Stimulated activated naive CD8-positive, alpha-beta T cell treated with anti-CD3 and anti-CD28 coated beads, Interleukin-15, Interleukin-2, amounts not matched to agents 100 ng/mL and 50 ng/mL, for 24 hours (primary cell): Measurements from ENCODE around the gene SYNJ2.

Experiments
- H3K27ac Mint-ChIP-seq: one replicate; pipeline ENCODE4 v1.8.0; 2021; ENCODE audit warnings: mild to moderate bottlenecking, mixed read lengths
- H3K27me3 Mint-ChIP-seq: one replicate; pipeline ENCODE4 v1.8.0; 2021; ENCODE audit warnings: mixed read lengths
- H3K36me3 Mint-ChIP-seq: one replicate; pipeline ENCODE4 v1.8.0; 2021; ENCODE audit warnings: low read depth, mixed read lengths
- H3K4me1 Mint-ChIP-seq: one replicate; pipeline ENCODE4 v1.8.0; 2021; ENCODE audit warnings: low read depth, mixed read lengths
- H3K4me3 Mint-ChIP-seq: one replicate; pipeline ENCODE4 v1.8.0; 2021; ENCODE audit warnings: mild to moderate bottlenecking, mixed read lengths
- H3K9me3 Mint-ChIP-seq: one replicate; pipeline ENCODE4 v1.8.0; 2021; ENCODE audit warnings: mixed read lengths

SYNJ2 gene

DNA sequence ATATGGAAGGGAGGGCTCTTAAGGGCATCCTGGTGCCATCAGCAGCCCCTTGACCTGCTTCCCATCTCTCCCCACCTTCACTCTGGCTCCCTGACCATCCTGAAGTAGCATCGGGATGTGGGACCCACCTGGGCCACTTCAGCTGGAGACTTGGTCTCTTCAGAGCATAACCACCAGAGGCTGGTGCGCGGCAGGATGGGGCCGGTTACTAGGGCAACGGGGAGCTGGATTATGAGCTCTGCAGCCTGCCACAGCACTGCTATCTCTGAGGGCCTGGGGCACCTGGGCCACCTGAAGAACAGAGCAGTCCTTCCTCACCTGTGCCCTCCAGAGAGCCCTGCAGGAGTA, 79.7 kb downstream of the SYNJ2 start:
- H3K4me3 Mint-ChIP-seq, result no peak overlapping the region
- no peaks in the 10 kb centered on the region for H3K27me3 Mint-ChIP-seq
- H3K27ac Mint-ChIP-seq, result no peak overlapping the region
- no peaks in the 10 kb centered on the region for H3K9me3 Mint-ChIP-seq
- peaks cover 30% of the 10 kb centered on the region for H3K36me3 Mint-ChIP-seq
- peaks cover 28% of the 10 kb centered on the region for H3K4me1 Mint-ChIP-seq

GRCh38 chr6:158061709-158062461, 80.2 kb downstream of the SYNJ2 start:
- Mint-ChIP-seq H3K9me3 (no peaks in the 10 kb centered on the region), H3K27ac (no peak overlapping the region), H3K27me3 (no peaks in the 10 kb centered on the region), H3K4me1 (peaks cover 22% of the 10 kb centered on the region), H3K36me3 (peaks cover 30% of the 10 kb centered on the region), H3K4me3 (no peak overlapping the region)

DNA sequence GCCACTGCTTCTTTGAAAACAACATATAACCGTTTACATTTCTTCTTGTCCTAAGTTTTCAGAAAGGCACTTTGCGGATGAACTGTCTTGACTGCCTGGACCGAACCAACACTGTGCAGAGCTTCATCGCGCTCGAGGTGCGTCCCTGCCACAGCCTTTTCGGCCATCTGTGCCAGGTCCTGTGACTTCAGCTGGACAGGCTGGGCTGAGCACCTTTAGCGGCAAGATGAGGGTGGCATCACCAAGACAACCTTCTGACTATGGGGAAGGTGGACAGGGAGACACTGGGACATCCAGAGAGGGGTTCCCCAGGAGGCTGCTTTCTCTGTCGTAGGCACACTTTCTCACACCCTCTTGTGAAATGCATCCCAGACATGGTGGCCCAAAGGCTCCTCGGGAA, 82.1 kb downstream of the SYNJ2 start:
- no peaks in the 10 kb centered on the region for H3K9me3 Mint-ChIP-seq
- H3K4me1 Mint-ChIP-seq, result peaks cover 14% of the 10 kb centered on the region
- no peak overlapping the region for H3K27ac Mint-ChIP-seq
- H3K27me3 Mint-ChIP-seq, result no peaks in the 10 kb centered on the region
- peaks cover 30% of the 10 kb centered on the region for H3K36me3 Mint-ChIP-seq
- no peak overlapping the region for H3K4me3 Mint-ChIP-seq

GRCh38 chr6:158064725-158065251, 83.1 kb downstream of the SYNJ2 start:
- no peak overlapping the region for H3K4me3 Mint-ChIP-seq
- H3K4me1 Mint-ChIP-seq, result peaks cover 21% of the 10 kb centered on the region
- no peaks in the 10 kb centered on the region for H3K9me3 Mint-ChIP-seq
- peaks cover 32% of the 10 kb centered on the region for H3K36me3 Mint-ChIP-seq
- no peaks in the 10 kb centered on the region for H3K27me3 Mint-ChIP-seq
- no peak overlapping the region for H3K27ac Mint-ChIP-seq

DNA sequence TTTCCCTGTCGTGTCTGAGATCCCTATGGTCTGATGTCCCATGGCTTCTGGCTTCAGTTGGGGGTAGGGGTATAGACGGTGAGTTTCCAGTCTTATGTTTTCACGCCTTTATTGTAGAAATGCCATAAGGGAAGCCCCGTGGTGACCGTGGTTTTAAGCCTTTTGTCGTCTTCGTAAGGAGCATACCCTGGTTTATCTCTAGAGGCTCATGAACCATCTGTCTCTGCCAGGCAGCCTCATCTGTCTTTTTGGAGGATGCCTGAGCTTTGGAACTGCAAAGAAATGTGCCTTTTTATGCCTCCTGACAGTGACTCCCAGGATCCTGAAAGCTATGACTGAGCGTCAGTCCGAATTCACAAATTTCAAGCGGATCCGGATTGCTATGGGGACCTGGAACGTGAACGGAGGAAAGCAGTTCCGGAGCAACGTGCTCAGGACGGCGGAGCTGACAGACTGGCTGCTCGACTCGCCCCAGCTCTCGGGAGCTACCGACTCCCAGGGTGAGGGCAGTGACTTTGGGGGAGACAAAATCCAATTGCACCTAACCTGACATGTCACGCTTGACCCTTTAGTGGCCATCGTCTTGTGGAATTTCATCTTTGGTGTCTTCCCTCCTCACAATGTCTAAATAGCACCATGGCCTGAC, 84.6 kb downstream of the SYNJ2 start:
- Mint-ChIP-seq H3K27me3 (no peaks in the 10 kb centered on the region), H3K27ac (no peak overlapping the region), H3K9me3 (no peaks in the 10 kb centered on the region), H3K4me3 (no peak overlapping the region), H3K36me3 (peaks cover 32% of the 10 kb centered on the region), H3K4me1 (peaks cover 29% of the 10 kb centered on the region)

DNA sequence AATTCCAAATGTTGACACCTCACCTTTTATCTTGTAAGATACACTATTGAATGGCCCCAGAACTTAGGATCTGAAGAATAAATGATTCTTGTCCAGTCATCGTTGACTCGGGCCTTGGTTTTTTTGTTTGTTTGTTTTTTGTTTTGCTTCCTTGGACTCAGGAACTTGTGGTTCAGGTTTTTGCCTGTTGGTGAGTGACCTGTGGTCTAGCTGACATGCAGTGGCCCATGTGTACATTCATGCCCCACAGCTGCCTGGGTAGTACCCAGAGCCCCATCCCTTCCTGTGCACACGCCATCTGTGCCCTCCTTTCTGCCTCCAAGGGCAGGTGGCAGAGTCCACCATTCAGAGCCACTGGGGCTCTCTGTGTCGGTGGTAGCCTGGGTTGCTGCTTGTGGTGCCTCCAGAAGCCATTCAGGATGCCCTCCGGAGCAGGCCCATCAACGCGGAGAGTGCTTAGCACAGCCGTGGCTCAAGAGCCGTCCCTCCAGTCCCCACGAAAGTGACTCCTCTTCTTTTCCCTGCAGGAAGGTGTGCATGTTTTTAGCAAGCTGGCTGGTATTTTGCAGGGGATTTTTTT, 85.9 kb downstream of the SYNJ2 start:
- H3K27ac Mint-ChIP-seq, result no peak overlapping the region
- no peaks in the 10 kb centered on the region for H3K9me3 Mint-ChIP-seq
- H3K4me3 Mint-ChIP-seq, result no peak overlapping the region
- peaks cover 42% of the 10 kb centered on the region for H3K36me3 Mint-ChIP-seq
- H3K27me3 Mint-ChIP-seq, result no peaks in the 10 kb centered on the region
- peaks cover 35% of the 10 kb centered on the region for H3K4me1 Mint-ChIP-seq

DNA sequence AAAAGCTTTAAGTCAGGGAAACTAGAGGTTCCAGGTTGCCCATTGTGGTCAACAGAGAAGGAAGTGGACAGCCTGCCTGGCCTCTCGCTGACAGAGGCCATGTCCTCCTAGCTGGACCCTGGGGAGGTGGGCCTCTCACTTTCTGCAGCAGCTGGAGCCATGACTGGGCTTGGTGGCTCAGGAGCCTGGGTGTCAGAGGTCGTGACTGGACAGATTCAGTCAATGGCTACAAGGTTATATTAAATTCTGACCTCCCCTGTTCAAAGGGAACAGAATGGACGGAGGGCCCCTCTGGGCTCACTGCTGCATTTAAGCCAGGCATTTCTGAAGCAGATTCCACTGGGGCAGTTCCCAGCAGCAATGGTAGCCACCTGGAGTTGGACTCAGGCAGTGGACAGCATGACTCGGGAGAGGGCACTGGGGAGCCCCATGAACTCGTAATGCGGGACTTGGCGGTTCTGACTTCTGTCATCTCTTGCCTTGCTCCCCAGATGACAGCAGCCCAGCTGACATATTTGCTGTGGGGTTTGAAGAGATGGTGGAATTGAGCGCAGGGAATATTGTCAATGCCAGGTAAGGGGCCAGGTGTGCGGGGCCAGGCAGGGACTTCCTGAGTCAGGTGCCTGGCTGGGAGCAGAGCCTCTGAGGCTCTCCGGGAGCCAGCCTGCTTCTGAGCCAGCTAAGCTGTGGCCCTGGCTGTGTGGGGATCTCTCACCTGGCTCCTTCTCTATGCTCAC, 86.7 kb downstream of the SYNJ2 start:
- no peaks in the 10 kb centered on the region for H3K27me3 Mint-ChIP-seq
- H3K9me3 Mint-ChIP-seq, result no peaks in the 10 kb centered on the region
- H3K36me3 Mint-ChIP-seq, result peaks cover 37% of the 10 kb centered on the region
- H3K4me1 Mint-ChIP-seq, result peaks cover 35% of the 10 kb centered on the region
- no peak overlapping the region for H3K4me3 Mint-ChIP-seq
- peak overlapping the region; percentile 47 for H3K27ac Mint-ChIP-seq

GRCh38 chr6:158068893-158069799, 87.5 kb downstream of the SYNJ2 start:
- peak overlapping the region; percentile 47 for H3K27ac Mint-ChIP-seq
- H3K9me3 Mint-ChIP-seq, result no peaks in the 10 kb centered on the region
- H3K27me3 Mint-ChIP-seq, result no peaks in the 10 kb centered on the region
- H3K4me3 Mint-ChIP-seq, result no peak overlapping the region
- peaks cover 35% of the 10 kb centered on the region for H3K4me1 Mint-ChIP-seq
- peaks cover 40% of the 10 kb centered on the region for H3K36me3 Mint-ChIP-seq

DNA sequence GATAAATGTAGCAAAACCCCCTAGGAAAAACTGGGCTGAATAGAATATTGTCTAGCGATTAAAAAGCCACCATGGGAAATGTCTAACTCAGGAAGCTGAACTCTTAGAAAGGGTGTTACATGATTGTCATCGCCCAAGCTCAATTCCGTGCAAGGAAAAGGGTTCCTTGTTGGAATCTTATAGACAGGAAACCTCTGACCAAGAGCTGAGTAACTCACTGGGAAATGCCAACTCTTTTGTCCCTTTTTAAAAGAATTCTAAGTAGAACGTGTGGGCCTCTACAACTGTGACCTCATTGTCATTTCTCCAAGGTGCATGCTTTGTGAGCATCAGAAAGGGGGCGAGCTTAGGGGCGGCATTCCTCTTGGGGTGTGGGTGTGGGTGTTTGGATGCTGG, 88.1 kb downstream of the SYNJ2 start:
- Mint-ChIP-seq H3K9me3 (no peaks in the 10 kb centered on the region), H3K4me3 (no peak overlapping the region), H3K27me3 (no peaks in the 10 kb centered on the region), H3K4me1 (peaks cover 35% of the 10 kb centered on the region), H3K27ac (peak overlapping the region; percentile 26), H3K36me3 (peaks cover 45% of the 10 kb centered on the region)

DNA sequence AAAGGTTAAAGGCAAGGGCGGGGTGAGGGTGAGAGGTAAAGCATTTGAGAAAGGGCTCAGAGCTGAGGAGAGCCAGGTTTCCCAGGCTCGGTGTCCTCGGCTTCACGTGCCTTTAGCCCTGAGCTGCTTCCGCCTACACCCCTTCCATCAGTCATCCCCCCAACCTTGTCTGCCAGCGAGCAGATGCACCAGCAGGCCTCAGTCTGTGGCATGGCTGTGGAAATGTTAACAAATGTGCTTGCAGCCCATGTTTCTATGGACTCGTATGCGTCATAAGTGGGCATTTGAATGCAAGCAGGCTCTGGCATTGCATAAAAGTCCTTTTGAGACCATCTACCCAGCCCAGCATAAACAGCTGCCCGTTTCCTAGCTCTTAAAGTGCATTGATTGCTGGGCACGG, 88.8 kb downstream of the SYNJ2 start:
- no peaks in the 10 kb centered on the region for H3K27me3 Mint-ChIP-seq
- no peaks in the 10 kb centered on the region for H3K9me3 Mint-ChIP-seq
- peaks cover 35% of the 10 kb centered on the region for H3K4me1 Mint-ChIP-seq
- H3K36me3 Mint-ChIP-seq, result peaks cover 46% of the 10 kb centered on the region
- H3K4me3 Mint-ChIP-seq, result no peak overlapping the region
- no peak overlapping the region for H3K27ac Mint-ChIP-seq

DNA sequence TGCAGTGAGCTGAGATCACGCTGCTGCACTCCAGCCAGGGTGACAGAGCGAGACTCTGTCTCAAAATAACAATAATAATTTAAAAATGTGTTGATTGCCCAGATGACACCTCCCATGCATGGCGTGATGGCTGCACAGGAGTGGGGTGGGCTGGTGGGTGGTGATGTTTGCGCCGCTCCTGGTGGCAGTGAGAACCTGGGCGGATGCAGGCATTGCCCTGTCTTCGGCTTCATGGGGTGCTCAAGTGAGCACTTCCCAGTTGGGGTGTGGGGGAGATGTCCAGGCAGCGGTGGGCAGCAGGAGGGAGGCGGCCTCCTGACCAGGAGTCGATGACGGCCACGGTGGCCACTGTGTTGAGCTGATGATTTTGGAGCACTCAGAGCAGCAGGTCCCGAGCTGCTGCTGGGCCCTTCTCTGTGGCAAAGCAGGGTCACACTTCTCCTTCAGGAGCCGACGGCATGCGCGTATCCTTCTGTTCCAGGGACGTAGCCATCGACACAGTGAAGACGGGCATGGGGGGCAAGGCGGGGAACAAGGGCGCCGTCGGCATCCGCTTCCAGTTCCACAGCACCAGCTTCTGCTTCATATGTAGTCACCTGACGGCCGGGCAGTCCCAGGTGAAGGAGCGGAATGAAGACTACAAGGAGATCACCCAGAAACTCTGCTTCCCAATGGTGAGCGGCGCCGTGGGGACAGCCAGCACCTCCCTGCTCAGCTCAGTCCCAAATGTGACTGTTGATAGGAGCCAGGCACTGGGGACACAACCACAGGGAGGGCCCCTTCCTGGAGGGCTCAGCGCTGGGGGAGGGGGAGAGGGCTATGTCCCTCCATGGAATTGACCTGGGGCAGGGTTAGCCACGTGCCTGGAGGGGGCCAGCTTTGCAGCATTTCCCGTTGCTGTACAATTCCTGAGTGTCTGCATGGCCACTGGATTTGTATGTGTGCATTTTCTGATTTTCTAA, 89.7 kb downstream of the SYNJ2 start:
- Mint-ChIP-seq H3K4me3 (no peak overlapping the region), H3K9me3 (no peaks in the 10 kb centered on the region), H3K36me3 (peaks cover 54% of the 10 kb centered on the region), H3K4me1 (peaks cover 35% of the 10 kb centered on the region), H3K27ac (no peak overlapping the region), H3K27me3 (no peaks in the 10 kb centered on the region)

DNA sequence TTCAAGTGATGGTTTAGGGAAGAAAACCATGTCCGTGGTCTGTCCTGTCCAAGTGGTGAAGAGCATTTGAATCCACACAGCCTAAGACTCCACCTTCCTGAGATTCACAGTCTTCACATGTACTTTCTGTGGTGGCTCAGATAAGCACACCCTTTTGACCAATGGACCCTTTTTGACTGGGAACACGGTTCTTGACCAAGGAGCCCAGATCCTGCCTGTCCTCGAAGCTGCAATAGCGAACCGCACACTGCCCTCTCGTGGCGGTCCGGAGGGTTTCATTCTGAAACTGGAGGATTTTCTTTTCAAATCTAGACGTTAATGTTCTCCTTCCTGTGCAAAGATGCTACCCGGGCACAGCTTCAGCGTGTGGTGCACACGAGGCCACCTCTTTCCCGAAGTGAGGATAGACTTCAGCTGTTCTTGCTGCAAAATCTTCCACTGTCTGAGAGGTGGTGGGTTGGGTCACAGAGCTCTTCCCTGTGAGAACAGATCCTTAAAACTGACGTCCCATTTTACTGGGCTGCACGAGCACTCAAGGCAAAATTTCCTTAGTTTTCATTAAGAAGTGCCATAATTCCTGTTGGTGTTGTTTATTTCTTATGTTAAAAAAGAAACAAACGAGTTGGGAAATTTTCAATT, 90.5 kb downstream of the SYNJ2 start:
- no peaks in the 10 kb centered on the region for H3K9me3 Mint-ChIP-seq
- peaks cover 35% of the 10 kb centered on the region for H3K4me1 Mint-ChIP-seq
- no peak overlapping the region for H3K4me3 Mint-ChIP-seq
- peaks cover 51% of the 10 kb centered on the region for H3K36me3 Mint-ChIP-seq
- no peaks in the 10 kb centered on the region for H3K27me3 Mint-ChIP-seq
- H3K27ac Mint-ChIP-seq, result no peak overlapping the region

GRCh38 chr6:158073776-158074175, 92.1 kb downstream of the SYNJ2 start:
- peaks cover 24% of the 10 kb centered on the region for H3K4me1 Mint-ChIP-seq
- H3K27ac Mint-ChIP-seq, result no peak overlapping the region
- H3K27me3 Mint-ChIP-seq, result no peaks in the 10 kb centered on the region
- H3K4me3 Mint-ChIP-seq, result no peak overlapping the region
- peaks cover 56% of the 10 kb centered on the region for H3K36me3 Mint-ChIP-seq
- H3K9me3 Mint-ChIP-seq, result no peaks in the 10 kb centered on the region
